Upper lobe of right lung (tissue), 1 donor: ENCODE measurements around the gene CD6. TPM values are rescaled to one million over a fixed set of nuclear protein-coding genes. Genes with fewer than 3 reads are reported as not detected.

ENCODE experiments used
- ATAC-seq: fragments of 200-7000 bp; cut with Tn5 transposase; one replicate; pipeline ENCODE4 v1.9.1; 2020; ENCODE audit warnings: mild to moderate bottlenecking, moderate library complexity
- DNase-seq: peaks from one replicate; pipeline ENCODE4 v3.0.0-alpha.2; 2020
- H3K27ac ChIP-seq: fragments of 200-600 bp; one replicate; pipeline ENCODE4 v1.8.0; 2022
- H3K27me3 ChIP-seq: fragments of 200-600 bp; one replicate; pipeline ENCODE4 v1.8.0; 2022; ENCODE audit warnings: mild to moderate bottlenecking
- H3K36me3 ChIP-seq: fragments of 200-600 bp; one replicate; pipeline ENCODE4 v1.8.0; 2022
- H3K4me1 ChIP-seq: fragments of 200-600 bp; one replicate; pipeline ENCODE4 v1.8.0; 2022
- H3K4me3 ChIP-seq: fragments of 200-600 bp; one replicate; pipeline ENCODE4 v1.8.0; 2022; ENCODE audit warnings: mild to moderate bottlenecking
- H3K9me3 ChIP-seq: fragments of 200-600 bp; one replicate; pipeline ENCODE4 v1.8.0; 2022
- intact Hi-C: fragments of 100-400 bp; cut with DNase I; formaldehyde crosslinking; loops from one replicate; pipeline ENCODE4 v1.11.0; 2022
- total RNA-seq: library from RNA; stranded (reverse); fragmentation: NEBNext Ultra II Directional; extraction: Animal tissue kit (Norgen Biotek cat#: 25700); gene quantifications from one replicate; pipeline ENCODE4 v1.2.1, GENCODE V29; 2021
- TF ChIP-seq, protein P1 (sequence below): fragments of 200-600 bp; IDR thresholded peaks from one replicate; pipeline ENCODE4 v1.8.0; 2022; ENCODE audit warnings: antibody characterized with exemption
- donor health status: DM: no; HTN: yes; CAD: no; lungs with severe emphysema.

CD6 gene
- total RNA-seq, 1 donor from 2014 or later, result 3.9 TPM

- H3K4me3 ChIP-seq, result no peak overlapping the region
- DNase-seq (no peak), ATAC-seq (no peak)
- H3K27me3 ChIP-seq, result no peaks in the 10 kb centered on the region
- H3K4me1 ChIP-seq, result no peaks in the 10 kb centered on the region
- intact Hi-C loops, result no loop called here
- no peaks in the 10 kb centered on the region for H3K9me3 ChIP-seq
- TF ChIP-seq, protein P1, sequence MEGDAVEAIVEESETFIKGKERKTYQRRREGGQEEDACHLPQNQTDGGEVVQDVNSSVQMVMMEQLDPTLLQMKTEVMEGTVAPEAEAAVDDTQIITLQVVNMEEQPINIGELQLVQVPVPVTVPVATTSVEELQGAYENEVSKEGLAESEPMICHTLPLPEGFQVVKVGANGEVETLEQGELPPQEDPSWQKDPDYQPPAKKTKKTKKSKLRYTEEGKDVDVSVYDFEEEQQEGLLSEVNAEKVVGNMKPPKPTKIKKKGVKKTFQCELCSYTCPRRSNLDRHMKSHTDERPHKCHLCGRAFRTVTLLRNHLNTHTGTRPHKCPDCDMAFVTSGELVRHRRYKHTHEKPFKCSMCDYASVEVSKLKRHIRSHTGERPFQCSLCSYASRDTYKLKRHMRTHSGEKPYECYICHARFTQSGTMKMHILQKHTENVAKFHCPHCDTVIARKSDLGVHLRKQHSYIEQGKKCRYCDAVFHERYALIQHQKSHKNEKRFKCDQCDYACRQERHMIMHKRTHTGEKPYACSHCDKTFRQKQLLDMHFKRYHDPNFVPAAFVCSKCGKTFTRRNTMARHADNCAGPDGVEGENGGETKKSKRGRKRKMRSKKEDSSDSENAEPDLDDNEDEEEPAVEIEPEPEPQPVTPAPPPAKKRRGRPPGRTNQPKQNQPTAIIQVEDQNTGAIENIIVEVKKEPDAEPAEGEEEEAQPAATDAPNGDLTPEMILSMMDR, result no peak
- no peak overlapping the region for H3K27ac ChIP-seq
- H3K36me3 ChIP-seq, result no peaks in the 10 kb centered on the region
Measured at GRCh38 chr11:61056571-61056970, 85.1 kb downstream of the CD6 start.

GRCh38 chr11:61056981-61057380 lies 85.5 kb downstream of the CD6 start:
- TF ChIP-seq, protein P1, result no peak
- no peak for DNase-seq

DNA sequence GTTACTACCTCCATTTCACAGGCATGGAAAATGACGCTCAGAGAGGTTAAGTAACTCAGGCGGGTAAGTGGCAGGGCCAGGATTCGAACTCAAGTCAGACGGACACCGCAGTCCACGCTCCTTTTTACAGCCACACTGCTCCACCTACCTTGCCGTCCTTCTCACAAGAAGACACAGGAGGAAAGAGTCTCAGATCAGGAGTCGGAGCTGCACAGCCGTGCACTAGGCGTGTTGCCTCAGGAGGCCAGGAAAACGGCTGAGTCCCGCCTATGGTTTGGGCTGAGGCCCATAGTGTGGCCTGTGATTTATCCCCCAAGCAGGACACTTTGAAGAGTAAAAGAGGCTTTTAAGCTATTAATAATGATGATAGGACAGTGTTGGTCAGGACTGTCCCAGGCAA lies 86.1 kb downstream of the CD6 start:
- Histone ChIP-seq H3K27me3 (no peaks in the 10 kb centered on the region), H3K9me3 (no peaks in the 10 kb centered on the region), H3K27ac (no peak overlapping the region), H3K36me3 (no peaks in the 10 kb centered on the region), H3K4me1 (no peaks in the 10 kb centered on the region), H3K4me3 (no peak overlapping the region)
- no peak for ATAC-seq
- DNase-seq, result no peak
- TF ChIP-seq, protein P1, result no peak
- intact Hi-C loops, result no loop called here

More at GRCh38 chr11:61056981-61057380, 85.5 kb downstream of the CD6 start:
- H3K27me3 ChIP-seq, result no peaks in the 10 kb centered on the region
- no peak overlapping the region for H3K27ac ChIP-seq
- H3K4me3 ChIP-seq, result no peak overlapping the region
- no peaks in the 10 kb centered on the region for H3K36me3 ChIP-seq
- H3K4me1 ChIP-seq, result no peaks in the 10 kb centered on the region
- intact Hi-C loops, result no loop called here
- no peaks in the 10 kb centered on the region for H3K9me3 ChIP-seq
- no peak for ATAC-seq

DNA sequence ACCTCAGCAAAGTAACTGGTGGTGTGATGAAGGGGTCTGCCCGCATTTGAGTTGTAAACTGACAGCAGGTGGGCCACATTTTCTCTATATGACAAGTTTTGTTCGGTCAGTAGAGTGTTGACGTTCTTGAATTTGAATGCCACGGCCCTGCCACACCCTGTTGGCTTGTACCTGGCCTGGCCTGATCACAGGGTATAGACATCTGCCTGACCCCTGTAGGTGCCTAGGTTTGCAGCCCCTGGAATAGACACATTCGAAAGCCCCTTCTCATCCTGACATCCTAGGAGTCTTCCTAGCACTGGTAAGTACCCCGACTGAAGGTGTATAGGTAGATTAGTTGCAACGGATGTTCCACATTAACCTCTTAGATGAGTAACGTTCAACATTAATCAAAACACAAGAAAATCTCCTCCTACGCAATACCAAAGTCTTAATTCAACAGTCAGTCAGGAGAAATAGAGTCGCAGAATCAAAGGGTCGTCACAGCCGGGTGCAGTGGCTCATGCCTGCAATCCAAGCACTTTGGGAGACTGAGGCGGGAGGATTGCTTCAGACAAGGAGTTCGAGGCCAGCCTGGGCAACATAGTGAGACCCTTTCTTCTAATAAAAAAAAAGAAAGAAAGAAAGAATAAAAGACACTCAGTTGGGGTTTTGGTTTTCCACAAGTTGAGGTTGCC lies 87.2 kb downstream of the CD6 start:
- DNase-seq (no peak), ATAC-seq (no peak)
- no peak overlapping the region for H3K4me3 ChIP-seq
- no peak overlapping the region for H3K27ac ChIP-seq
- intact Hi-C loops, result no loop called here
- H3K27me3 ChIP-seq, result no peaks in the 10 kb centered on the region
- H3K4me1 ChIP-seq, result no peaks in the 10 kb centered on the region
- H3K36me3 ChIP-seq, result no peaks in the 10 kb centered on the region
- no peaks in the 10 kb centered on the region for H3K9me3 ChIP-seq
- TF ChIP-seq, protein P1, result no peak

DNA sequence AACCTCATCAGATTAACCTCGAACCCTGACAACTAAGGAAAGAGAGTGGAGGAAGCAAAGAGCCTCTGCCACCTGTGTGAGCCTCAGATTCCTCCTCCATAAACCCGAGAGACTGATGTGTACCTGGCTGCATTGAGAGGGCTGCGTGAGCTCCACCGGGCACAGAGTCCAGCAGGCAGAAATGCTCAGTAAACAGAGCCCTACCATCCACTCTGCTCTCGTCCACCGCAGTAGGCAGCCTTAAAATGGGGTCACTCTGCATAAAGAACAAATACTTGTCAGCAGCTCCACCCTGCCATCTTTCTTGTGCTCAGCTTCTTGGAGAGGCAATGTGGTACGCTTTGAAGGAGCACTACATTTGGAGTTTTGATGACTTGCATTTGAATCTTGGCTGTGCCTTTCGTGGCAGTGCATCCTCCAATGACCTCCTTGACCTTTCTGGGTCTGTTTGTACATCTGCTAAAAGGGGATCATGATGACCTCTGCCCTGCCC lies 87.8 kb downstream of the CD6 start:
- Histone ChIP-seq H3K36me3 (no peaks in the 10 kb centered on the region), H3K9me3 (no peaks in the 10 kb centered on the region), H3K27me3 (no peaks in the 10 kb centered on the region), H3K27ac (no peak overlapping the region), H3K4me1 (no peaks in the 10 kb centered on the region), H3K4me3 (no peak overlapping the region)
- DNase-seq (no peak), ATAC-seq (no peak)
- TF ChIP-seq, protein P1, result no peak
- intact Hi-C loops, result no loop called here
